PFSK-1 (cell line): ENCODE data around the gene ACP1.

ENCODE experiments used
- FOXP2 ChIP-seq: optimal IDR thresholded peaks from 2 replicates; pipeline ENCODE3; 2011; ENCODE audit warnings: borderline replicate concordance, control low read depth, inconsistent platforms; ENCODE audit not compliant: insufficient read depth; ENCODE audit errors: extremely low read length, extremely low read depth
- POLR2AphosphoS5 ChIP-seq: IDR thresholded peaks from 2 replicates; pipeline ENCODE4 v1.6.1; 2012; ENCODE audit warnings: low read depth, mild to moderate bottlenecking, control low read depth, low read length, moderate library complexity
- REST ChIP-seq, 2 experiments: IDR thresholded peaks; 2 replicates each; pipeline versions ENCODE4 v1.6.1 to v1.8.0; 2011 to 2012; ENCODE audit warnings: low read depth in 2 of 2, low read length in 2 of 2, control low read depth in 1 of 2, inconsistent platforms in 1 of 2, mild to moderate bottlenecking in 1 of 2, moderate library complexity in 1 of 2; ENCODE audit not compliant: insufficient read depth in 1 of 2
- SIN3A ChIP-seq: IDR thresholded peaks from 2 replicates; pipeline ENCODE4 v1.6.1; 2012; ENCODE audit warnings: mild to moderate bottlenecking, low read length, moderate library complexity, borderline replicate concordance; ENCODE audit not compliant: insufficient read depth
- TAF1 ChIP-seq: IDR thresholded peaks from 2 replicates; pipeline ENCODE4 v1.6.1; 2012; ENCODE audit warnings: low read length, control low read depth, borderline replicate concordance; ENCODE audit not compliant: insufficient read depth

The ACP1 gene

GRCh38 chr2:273333-273732, 8.6 kb downstream of the ACP1 start:
- TF ChIP-seq SIN3A (no peak), POLR2AphosphoS5 (no peak), REST (IDR thresholded peaks at IDR 0.05; ENCODE audit: insufficient read depth in 1 of 2, low read depth in 2 of 2, low read length in 2 of 2) (no peak), FOXP2 (no peak), TAF1 (no peak)

GRCh38 chr2:274503-274902, 9.8 kb downstream of the ACP1 start:
- TF ChIP-seq SIN3A (no peak), REST (IDR thresholded peaks at IDR 0.05; ENCODE audit: insufficient read depth in 1 of 2, low read depth in 2 of 2, low read length in 2 of 2) (no peak), FOXP2 (no peak), TAF1 (no peak), POLR2AphosphoS5 (no peak)

GRCh38 chr2:275466-275865, 10.7 kb downstream of the ACP1 start:
- no peak for TF ChIP-seq TAF1
- TF ChIP-seq FOXP2 = no peak
- no peak for TF ChIP-seq SIN3A
- no peak for TF ChIP-seq POLR2AphosphoS5
- TF ChIP-seq REST (IDR thresholded peaks at IDR 0.05; ENCODE audit: insufficient read depth in 1 of 2, low read depth in 2 of 2, low read length in 2 of 2) = no peak

GRCh38 chr2:278312-278926, 13.7 kb downstream of the ACP1 start:
- TF ChIP-seq SIN3A (no peak), REST (IDR thresholded peaks at IDR 0.05; ENCODE audit: insufficient read depth in 1 of 2, low read depth in 2 of 2, low read length in 2 of 2) (no peak), POLR2AphosphoS5 (no peak), TAF1 (no peak), FOXP2 (no peak)

- TF ChIP-seq REST (IDR thresholded peaks at IDR 0.05; ENCODE audit: insufficient read depth in 1 of 2, low read depth in 2 of 2, low read length in 2 of 2) = no peak
- no peak for TF ChIP-seq SIN3A
- no peak for TF ChIP-seq TAF1
- TF ChIP-seq FOXP2 = no peak
- TF ChIP-seq POLR2AphosphoS5 = no peak
These were observed 14.2 kb downstream of the ACP1 start for GRCh38 chr2:278927-279320.
